ENCODE results near the gene IL23A.

DNA sequence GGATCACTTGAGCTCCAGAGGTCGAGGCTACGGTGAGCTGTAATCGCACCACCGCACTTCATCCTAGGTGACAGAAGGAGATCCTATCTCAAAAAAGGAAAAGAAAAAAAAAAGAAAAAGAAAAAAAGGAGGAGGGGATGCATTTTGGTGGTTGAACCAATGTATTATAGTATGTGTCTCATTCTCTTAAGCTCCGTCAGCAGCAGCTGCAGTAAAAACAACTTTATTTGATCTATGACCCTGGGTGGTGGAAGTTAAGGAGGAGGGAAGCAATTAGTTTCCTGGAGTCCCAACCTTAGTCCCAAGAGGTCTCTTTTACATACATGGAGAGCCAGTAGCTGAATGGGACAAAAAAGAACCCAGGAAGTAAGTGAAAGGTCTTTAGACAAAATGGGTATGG is 50.7 kb downstream of the IL23A start:
- TF ChIP-seq CTCF (IDR thresholded peaks at IDR 0.05) = no peak
- no peak for TF ChIP-seq POLR2A (IDR thresholded peaks at IDR 0.05)

All from thyroid gland (tissue), 4 donors.